IPS-18c (cell line): ENCODE measurements around the gene MAPK8IP2.
"Not testable (repeated sequence)": the region's sequence is repeated elsewhere in the genome, so short reads cannot be mapped to it uniquely, and the experiment has no call there.

Experiments used
- H3K4me3 ChIP-seq: 2 replicates; pipeline ENCODE4 v1.7.0; 2013; ENCODE audit warnings: low read depth, mild to moderate bottlenecking, low read length, moderate library complexity; ENCODE audit not compliant: insufficient read depth
- H3K9me3 ChIP-seq: one replicate; pipeline ENCODE4 v1.6.1; 2013; ENCODE audit warnings: mild to moderate bottlenecking, low read length, moderate library complexity; ENCODE audit not compliant: control insufficient read depth, insufficient read depth

Gene MAPK8IP2

GRCh38 chr22:50606165-50606945, 5.8 kb downstream of the MAPK8IP2 start:
- no peak overlapping the region for H3K4me3 ChIP-seq
- no peaks in the 10 kb centered on the region for H3K9me3 ChIP-seq

GRCh38 chr22:50606946-50607658, 6.5 kb downstream of the MAPK8IP2 start:
- no peak overlapping the region for H3K4me3 ChIP-seq
- no peaks in the 10 kb centered on the region for H3K9me3 ChIP-seq

GRCh38 chr22:50607659-50608020, 7.0 kb downstream of the MAPK8IP2 start:
- Histone ChIP-seq H3K9me3 (no peaks in the 10 kb centered on the region), H3K4me3 (no peak overlapping the region)

- H3K4me3 ChIP-seq, H3K9me3 ChIP-seq: not testable (repeated sequence)
Measured at GRCh38 chr22:50608058-50608840, 7.7 kb downstream of the MAPK8IP2 start.

- Histone ChIP-seq H3K9me3 (no peaks in the 10 kb centered on the region), H3K4me3 (no peak overlapping the region)
Measured at GRCh38 chr22:50608996-50609395, 8.4 kb downstream of the MAPK8IP2 start.

DNA sequence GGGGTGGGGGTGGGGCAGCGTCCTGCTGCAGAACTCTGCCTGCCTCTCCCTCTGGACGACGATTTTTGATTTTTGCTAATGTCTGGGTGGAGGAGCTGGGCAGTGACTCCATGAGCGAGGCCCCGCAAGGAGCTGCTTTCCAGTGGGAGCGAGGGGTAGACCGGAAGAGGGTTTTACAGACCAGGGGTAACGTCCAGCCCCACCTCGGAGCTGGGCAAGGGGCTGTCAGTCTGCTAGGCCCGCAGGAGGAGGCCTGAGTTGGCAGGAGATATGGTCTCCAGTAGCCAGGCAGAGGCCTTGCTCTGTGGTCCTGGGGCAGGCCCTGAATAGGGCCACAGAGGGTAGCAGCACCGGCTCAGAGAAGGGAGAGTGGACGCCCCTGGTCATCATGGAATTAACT, 9.0 kb downstream of the MAPK8IP2 start:
- H3K4me3 ChIP-seq: no peak overlapping the region
- H3K9me3 ChIP-seq: no peaks in the 10 kb centered on the region

DNA sequence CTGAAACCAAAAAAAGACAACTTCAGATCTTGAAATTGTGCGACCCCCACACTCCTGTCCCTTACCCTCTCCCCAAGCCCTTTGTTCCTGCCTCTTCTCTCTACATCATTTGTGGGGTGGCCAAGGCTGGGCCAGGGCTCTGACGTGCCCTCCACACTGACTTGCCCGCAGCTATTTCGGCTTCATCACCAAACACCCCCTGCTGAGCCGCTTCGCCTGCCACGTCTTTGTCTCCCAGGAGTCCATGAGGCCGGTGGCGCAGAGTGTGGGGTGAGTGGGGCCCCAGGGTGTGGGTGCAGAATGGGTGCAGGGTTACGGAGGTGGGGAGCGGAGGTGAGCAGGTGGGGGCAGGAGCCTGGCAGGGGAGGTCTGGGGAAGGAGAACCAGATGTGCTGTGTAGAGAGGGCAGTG, 9.5 kb downstream of the MAPK8IP2 start:
- H3K9me3 ChIP-seq: no peaks in the 10 kb centered on the region

GRCh38 chr22:50610581-50610980, 10.0 kb downstream of the MAPK8IP2 start:
- no peaks in the 10 kb centered on the region for H3K9me3 ChIP-seq
- H3K4me3 ChIP-seq: no peak overlapping the region

More for the DNA sequence above, 9.5 kb downstream of the MAPK8IP2 start:
- no peak overlapping the region for H3K4me3 ChIP-seq

GRCh38 chr22:50611341-50612060, 10.9 kb downstream of the MAPK8IP2 start:
- no peaks in the 10 kb centered on the region for H3K9me3 ChIP-seq
- H3K4me3 ChIP-seq: no peak overlapping the region

GRCh38 chr22:50612168-50612527, 11.6 kb downstream of the MAPK8IP2 start:
- no peaks in the 10 kb centered on the region for H3K9me3 ChIP-seq

GRCh38 chr22:50612528-50613221, 12.1 kb downstream of the MAPK8IP2 start:
- no peak overlapping the region for H3K4me3 ChIP-seq
- H3K9me3 ChIP-seq: no peaks in the 10 kb centered on the region

More at GRCh38 chr22:50612168-50612527, 11.6 kb downstream of the MAPK8IP2 start:
- no peak overlapping the region for H3K4me3 ChIP-seq

- H3K9me3 ChIP-seq: no peaks in the 10 kb centered on the region
- no peak overlapping the region for H3K4me3 ChIP-seq
Measured at GRCh38 chr22:50613291-50613981, 12.8 kb downstream of the MAPK8IP2 start.

DNA sequence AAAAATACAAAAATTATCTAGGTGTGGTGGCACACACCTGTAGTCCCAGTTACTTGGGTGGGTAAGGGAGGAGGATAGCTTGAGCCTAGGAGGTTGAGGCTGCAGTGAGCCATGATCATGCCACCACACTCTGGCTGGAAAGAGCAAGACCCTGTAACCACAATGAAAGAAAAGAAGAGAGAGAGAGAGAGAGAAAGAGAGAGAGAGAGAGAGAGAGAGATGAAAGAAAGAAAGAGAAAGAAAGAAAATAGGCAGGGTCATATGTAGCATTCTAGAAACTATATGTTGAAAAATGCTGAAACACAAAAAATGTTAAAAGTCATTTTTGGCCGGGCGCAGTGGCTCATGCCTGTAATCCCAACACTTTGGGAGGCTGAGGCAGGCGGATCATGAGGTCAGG, 13.7 kb downstream of the MAPK8IP2 start:
- not testable (repeated sequence) for H3K9me3 ChIP-seq, H3K4me3 ChIP-seq

GRCh38 chr22:50620593-50621355, 20.2 kb downstream of the MAPK8IP2 start:
- no peaks in the 10 kb centered on the region for H3K9me3 ChIP-seq
- H3K4me3 ChIP-seq: peak overlapping the region; percentile 11

- Histone ChIP-seq H3K9me3 (no peaks in the 10 kb centered on the region), H3K4me3 (no peak overlapping the region)
Measured at GRCh38 chr22:50621356-50621880, 20.8 kb downstream of the MAPK8IP2 start.
